Measurements from ENCODE around the gene MDM2. TPM values are rescaled to one million over a fixed set of nuclear protein-coding genes. Genes with fewer than 3 reads are reported as not detected.

The MDM2 gene
- total and polyA plus RNA-seq, 10 of the 15 experiments (the other 5 are each of a cell fraction or from before 2014, with no cell fraction given): 48.2 to 174 (median 85.0) TPM

DNA sequence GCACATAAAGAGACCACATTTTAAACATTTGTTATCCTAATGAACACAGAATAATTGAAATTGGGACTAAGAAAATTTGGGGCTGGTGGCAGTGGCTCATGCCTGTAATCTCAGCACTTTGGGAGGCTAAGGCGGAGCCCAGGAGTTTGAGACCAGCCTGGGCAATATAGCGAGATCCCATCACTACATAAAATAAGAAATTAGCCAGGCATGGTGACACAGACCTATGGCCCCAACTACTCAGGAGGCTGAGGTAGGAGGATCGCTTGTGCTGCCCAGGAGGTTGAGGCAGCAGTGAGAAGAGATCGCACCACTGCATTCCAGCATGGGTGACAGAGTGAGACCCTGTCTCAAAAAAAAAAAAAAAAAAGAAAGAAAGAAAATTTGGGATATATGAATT lies 65.3 kb downstream of the MDM2 start:
- no peaks in the 10 kb centered on the region for H3K79me2 ChIP-seq (ENCODE audit: control insufficient read depth, insufficient read depth, low read length)
- intact Hi-C loops (cut with micrococcal nuclease; ENCODE audit: unreplicated experiment): no loop called here
- no peak overlapping the region for H3K4me2 ChIP-seq (ENCODE audit: control insufficient read depth, insufficient read depth)
- in situ Hi-C loops (cut with MboI): loop anchor here (5.0 kb wide), 1 partner anchor 199 kb away; no protein-coding TSS in a partner anchor
- H3K36me3 ChIP-seq (ENCODE audit: control insufficient read depth in 2 of 2, insufficient read depth in 2 of 2, low read length in 1 of 2): no peaks in the 10 kb centered on the region
- no peak overlapping the region for H3K9ac ChIP-seq (ENCODE audit: control insufficient read depth, insufficient read depth, low read length)
- no peaks in the 10 kb centered on the region for H3K4me1 ChIP-seq (ENCODE audit: control insufficient read depth, insufficient read depth, low read length)
- RAD21 ChIA-PET (ENCODE audit: unreplicated experiment): interaction anchor here (0.8 kb wide), 1 partner anchor 222 kb away, joined by 3 read pairs; no protein-coding TSS in a partner anchor
- SMC1A ChIA-PET (ENCODE audit: uncharacterized antibody, unreplicated experiment): no interaction called here
- FAIRE-seq (no peak), DNase-seq (ENCODE audit: low read depth, low spot score) (no peak), ATAC-seq (no peak)
- no peak overlapping the region for H3K4me3 ChIP-seq
- no TSS peak for BruUV-seq (replicated peaks)
- 61% methylated on average over 4 of the region's 4 CpGs for WGBS (ENCODE audit: insufficient coverage, insufficient replicate concordance, low lambda C conversion rate, missing lambda C conversion rate)
- no peaks in the 10 kb centered on the region for H3K27me3 ChIP-seq (replicated peaks in 1 of 2; ENCODE audit: control insufficient read depth in 2 of 2, insufficient read depth in 2 of 2, low read length in 1 of 2)
- no peaks in the 10 kb centered on the region for H4K20me1 ChIP-seq (ENCODE audit: control insufficient read depth, insufficient read depth)
- no peak for TF ChIP-seq TARDBP (IDR thresholded peaks at IDR 0.05; ENCODE audit: borderline replicate concordance)
- CTCF ChIA-PET: interaction anchor here (0.8 to 1.8 kb wide), 2 partner anchors 148 to 197 kb away, joined by 4 to 6 read pairs; no protein-coding TSS in a partner anchor
- H3K27ac ChIP-seq (ENCODE audit: control insufficient read depth, insufficient read depth): no peak overlapping the region
- H2AFZ ChIP-seq (ENCODE audit: control insufficient read depth, low read depth, low read length): no peak overlapping the region
- POLR2A ChIA-PET: no interaction called here
- no peaks in the 10 kb centered on the region for H3K9me3 ChIP-seq (replicated peaks; ENCODE audit: control insufficient read depth, insufficient read depth, low read length)

DNA sequence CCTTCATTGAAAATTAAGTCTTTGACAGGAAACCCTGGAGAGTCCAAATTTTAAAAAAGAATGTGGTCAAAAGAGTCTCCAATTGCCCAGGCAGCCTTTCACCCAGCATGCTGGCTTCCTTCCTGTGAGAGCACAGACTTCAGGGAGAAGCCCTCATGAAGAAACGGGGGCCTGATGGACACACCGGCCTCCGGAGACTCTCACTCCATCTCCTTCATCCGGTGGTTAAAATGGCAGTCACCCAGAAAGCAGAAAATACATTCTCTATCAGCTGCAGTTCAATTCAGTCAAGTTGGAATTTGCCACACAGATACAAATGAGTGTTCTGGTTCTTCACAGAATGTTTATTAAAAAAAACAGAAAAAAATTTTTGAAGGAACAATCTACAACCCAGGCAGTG lies 68.5 kb downstream of the MDM2 start:
- H3K36me3 ChIP-seq (ENCODE audit: control insufficient read depth in 2 of 2, insufficient read depth in 2 of 2, low read length in 1 of 2): no peaks in the 10 kb centered on the region
- H3K9me3 ChIP-seq (replicated peaks; ENCODE audit: control insufficient read depth, insufficient read depth, low read length): no peaks in the 10 kb centered on the region
- SMC1A ChIA-PET (ENCODE audit: uncharacterized antibody, unreplicated experiment): no interaction called here
- H3K4me1 ChIP-seq (ENCODE audit: control insufficient read depth, insufficient read depth, low read length): no peaks in the 10 kb centered on the region
- ATAC-seq: no peak
- FAIRE-seq: no peak
- H4K20me1 ChIP-seq (ENCODE audit: control insufficient read depth, insufficient read depth): no peaks in the 10 kb centered on the region
- no TSS peak for BruUV-seq (replicated peaks)
- H3K9ac ChIP-seq (ENCODE audit: control insufficient read depth, insufficient read depth, low read length): no peak overlapping the region
- H3K27ac ChIP-seq (ENCODE audit: control insufficient read depth, insufficient read depth): no peak overlapping the region
- no peak for DNase-seq (ENCODE audit: low read depth, low spot score)
- H2AFZ ChIP-seq (ENCODE audit: control insufficient read depth, low read depth, low read length): no peak overlapping the region
- intact Hi-C loops (cut with micrococcal nuclease; ENCODE audit: unreplicated experiment): no loop called here
- RAD21 ChIA-PET (ENCODE audit: unreplicated experiment): interaction anchor here (0.7 to 0.9 kb wide), 2 partner anchors 47 to 56 kb away, joined by 3 read pairs; partner anchors contain the start of gene CPM
- CTCF ChIA-PET: no interaction called here
- in situ Hi-C loops (cut with MboI): no loop called here
- no peaks in the 10 kb centered on the region for H3K79me2 ChIP-seq (ENCODE audit: control insufficient read depth, insufficient read depth, low read length)
- no peak overlapping the region for H3K4me2 ChIP-seq (ENCODE audit: control insufficient read depth, insufficient read depth)
- no peak overlapping the region for H3K4me3 ChIP-seq
- POLR2A ChIA-PET: no interaction called here
- 2% methylated on average over 4 of the region's 4 CpGs for WGBS (ENCODE audit: insufficient coverage, insufficient replicate concordance, low lambda C conversion rate, missing lambda C conversion rate)
- no peaks in the 10 kb centered on the region for H3K27me3 ChIP-seq (replicated peaks in 1 of 2; ENCODE audit: control insufficient read depth in 2 of 2, insufficient read depth in 2 of 2, low read length in 1 of 2)
- no peak for TF ChIP-seq NFIC (IDR thresholded peaks at IDR 0.05; ENCODE audit: low read depth, low read length)
- TF ChIP-seq, protein P1, sequence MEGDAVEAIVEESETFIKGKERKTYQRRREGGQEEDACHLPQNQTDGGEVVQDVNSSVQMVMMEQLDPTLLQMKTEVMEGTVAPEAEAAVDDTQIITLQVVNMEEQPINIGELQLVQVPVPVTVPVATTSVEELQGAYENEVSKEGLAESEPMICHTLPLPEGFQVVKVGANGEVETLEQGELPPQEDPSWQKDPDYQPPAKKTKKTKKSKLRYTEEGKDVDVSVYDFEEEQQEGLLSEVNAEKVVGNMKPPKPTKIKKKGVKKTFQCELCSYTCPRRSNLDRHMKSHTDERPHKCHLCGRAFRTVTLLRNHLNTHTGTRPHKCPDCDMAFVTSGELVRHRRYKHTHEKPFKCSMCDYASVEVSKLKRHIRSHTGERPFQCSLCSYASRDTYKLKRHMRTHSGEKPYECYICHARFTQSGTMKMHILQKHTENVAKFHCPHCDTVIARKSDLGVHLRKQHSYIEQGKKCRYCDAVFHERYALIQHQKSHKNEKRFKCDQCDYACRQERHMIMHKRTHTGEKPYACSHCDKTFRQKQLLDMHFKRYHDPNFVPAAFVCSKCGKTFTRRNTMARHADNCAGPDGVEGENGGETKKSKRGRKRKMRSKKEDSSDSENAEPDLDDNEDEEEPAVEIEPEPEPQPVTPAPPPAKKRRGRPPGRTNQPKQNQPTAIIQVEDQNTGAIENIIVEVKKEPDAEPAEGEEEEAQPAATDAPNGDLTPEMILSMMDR (IDR thresholded peaks at IDR 0.05 in 2 of 3, conservative IDR thresholded peaks at IDR 0.05 in 1 of 3; ENCODE audit: control insufficient read depth in 2 of 3, extremely low read depth in 1 of 3, insufficient read depth in 1 of 3, low read depth in 3 of 3, low read length in 3 of 3): no peak
- TF ChIP-seq, protein P2, sequence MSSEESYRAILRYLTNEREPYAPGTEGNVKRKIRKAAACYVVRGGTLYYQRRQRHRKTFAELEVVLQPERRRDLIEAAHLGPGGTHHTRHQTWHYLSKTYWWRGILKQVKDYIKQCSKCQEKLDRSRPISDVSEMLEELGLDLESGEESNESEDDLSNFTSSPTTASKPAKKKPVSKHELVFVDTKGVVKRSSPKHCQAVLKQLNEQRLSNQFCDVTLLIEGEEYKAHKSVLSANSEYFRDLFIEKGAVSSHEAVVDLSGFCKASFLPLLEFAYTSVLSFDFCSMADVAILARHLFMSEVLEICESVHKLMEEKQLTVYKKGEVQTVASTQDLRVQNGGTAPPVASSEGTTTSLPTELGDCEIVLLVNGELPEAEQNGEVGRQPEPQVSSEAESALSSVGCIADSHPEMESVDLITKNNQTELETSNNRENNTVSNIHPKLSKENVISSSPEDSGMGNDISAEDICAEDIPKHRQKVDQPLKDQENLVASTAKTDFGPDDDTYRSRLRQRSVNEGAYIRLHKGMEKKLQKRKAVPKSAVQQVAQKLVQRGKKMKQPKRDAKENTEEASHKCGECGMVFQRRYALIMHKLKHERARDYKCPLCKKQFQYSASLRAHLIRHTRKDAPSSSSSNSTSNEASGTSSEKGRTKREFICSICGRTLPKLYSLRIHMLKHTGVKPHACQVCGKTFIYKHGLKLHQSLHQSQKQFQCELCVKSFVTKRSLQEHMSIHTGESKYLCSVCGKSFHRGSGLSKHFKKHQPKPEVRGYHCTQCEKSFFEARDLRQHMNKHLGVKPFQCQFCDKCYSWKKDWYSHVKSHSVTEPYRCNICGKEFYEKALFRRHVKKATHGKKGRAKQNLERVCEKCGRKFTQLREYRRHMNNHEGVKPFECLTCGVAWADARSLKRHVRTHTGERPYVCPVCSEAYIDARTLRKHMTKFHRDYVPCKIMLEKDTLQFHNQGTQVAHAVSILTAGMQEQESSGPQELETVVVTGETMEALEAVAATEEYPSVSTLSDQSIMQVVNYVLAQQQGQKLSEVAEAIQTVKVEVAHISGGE (CRISPR knock-in tag; IDR thresholded peaks at IDR 0.05): no peak
- no peak for TF ChIP-seq WRNIP1 (IDR thresholded peaks at IDR 0.05; ENCODE audit: borderline replicate concordance, low read depth, low read length)
- no peak for TF ChIP-seq ATF7 (IDR thresholded peaks at IDR 0.05; ENCODE audit: low read depth)
- TF ChIP-seq FOS (IDR thresholded peaks at IDR 0.05; ENCODE audit: borderline replicate concordance, extremely low read depth, insufficient read length): no peak
- no peak for TF ChIP-seq EGR1 (IDR thresholded peaks at IDR 0.05; ENCODE audit: borderline replicate concordance in 1 of 2, low read depth in 2 of 2, low read length in 2 of 2)
- TF ChIP-seq RAD51 (IDR thresholded peaks at IDR 0.05): no peak
- TF ChIP-seq, protein P3, sequence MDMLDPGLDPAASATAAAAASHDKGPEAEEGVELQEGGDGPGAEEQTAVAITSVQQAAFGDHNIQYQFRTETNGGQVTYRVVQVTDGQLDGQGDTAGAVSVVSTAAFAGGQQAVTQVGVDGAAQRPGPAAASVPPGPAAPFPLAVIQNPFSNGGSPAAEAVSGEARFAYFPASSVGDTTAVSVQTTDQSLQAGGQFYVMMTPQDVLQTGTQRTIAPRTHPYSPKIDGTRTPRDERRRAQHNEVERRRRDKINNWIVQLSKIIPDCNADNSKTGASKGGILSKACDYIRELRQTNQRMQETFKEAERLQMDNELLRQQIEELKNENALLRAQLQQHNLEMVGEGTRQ (IDR thresholded peaks at IDR 0.05; ENCODE audit: borderline replicate concordance, low read depth, low read length): no peak
- no peak for TF ChIP-seq SUZ12 (IDR thresholded peaks at IDR 0.05; ENCODE audit: unreplicated experiment)

All from GM12878 (cell line).